GM21529 (cell line): ENCODE results near the gene F3.
"Not testable (repeated sequence)": the region's sequence is repeated elsewhere in the genome, so short reads cannot be mapped to it uniquely, and the experiment has no call there.

Experiments
- ATAC-seq: cut with Tn5 transposase; IDR thresholded peaks from one replicate; pipeline ENCODE4 v1.9.1; 2021; ENCODE audit not compliant: unreplicated experiment

The F3 gene

DNA sequence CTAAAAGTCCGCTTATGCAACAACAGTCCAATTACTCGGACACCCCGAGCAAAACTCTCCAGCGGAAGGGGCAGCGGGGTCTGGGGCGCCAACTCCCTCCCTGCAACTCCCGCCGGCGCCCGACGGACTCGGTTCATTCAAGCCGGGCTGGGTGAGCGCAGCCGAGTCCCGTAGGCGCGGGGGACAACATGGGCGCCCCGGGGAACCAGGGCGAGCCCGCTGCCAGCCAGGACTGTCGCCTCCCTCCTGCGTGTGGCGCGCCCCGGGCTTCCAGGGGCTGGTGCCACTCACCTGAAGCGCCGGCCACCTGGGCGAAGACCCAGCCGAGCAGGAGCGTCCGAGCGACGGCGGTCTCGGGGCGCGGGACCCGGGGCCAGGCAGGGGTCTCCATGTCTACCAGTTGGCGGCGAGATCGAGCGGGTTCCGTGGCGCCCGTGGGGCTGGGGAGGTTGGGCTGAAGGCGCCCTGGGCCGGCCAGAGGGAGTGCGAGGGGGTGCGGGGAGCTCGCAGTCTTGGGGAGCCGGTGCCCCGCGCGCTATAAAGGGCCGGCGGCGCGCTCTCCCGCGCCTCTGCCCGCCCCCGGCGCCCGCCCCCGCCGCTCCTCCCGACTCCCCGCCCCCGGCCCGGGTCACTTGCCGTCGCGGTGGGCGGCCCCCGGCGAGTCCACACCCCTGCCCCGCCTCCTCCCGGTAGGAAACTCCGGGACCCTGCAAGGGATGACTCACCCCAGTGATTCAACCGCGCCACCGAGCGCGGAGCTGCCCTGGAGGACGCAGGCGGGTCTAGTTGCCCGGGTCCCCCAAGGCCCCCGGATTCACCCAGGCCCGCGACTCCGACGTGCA lies at the start of gene F3:
Gene F3, minus strand, starts transcription at position 514 of the 842 bp plus-strand sequence. Its CDS starts 123 bp downstream, at position 391.
- ATAC-seq, result peak; percentile 78

DNA sequence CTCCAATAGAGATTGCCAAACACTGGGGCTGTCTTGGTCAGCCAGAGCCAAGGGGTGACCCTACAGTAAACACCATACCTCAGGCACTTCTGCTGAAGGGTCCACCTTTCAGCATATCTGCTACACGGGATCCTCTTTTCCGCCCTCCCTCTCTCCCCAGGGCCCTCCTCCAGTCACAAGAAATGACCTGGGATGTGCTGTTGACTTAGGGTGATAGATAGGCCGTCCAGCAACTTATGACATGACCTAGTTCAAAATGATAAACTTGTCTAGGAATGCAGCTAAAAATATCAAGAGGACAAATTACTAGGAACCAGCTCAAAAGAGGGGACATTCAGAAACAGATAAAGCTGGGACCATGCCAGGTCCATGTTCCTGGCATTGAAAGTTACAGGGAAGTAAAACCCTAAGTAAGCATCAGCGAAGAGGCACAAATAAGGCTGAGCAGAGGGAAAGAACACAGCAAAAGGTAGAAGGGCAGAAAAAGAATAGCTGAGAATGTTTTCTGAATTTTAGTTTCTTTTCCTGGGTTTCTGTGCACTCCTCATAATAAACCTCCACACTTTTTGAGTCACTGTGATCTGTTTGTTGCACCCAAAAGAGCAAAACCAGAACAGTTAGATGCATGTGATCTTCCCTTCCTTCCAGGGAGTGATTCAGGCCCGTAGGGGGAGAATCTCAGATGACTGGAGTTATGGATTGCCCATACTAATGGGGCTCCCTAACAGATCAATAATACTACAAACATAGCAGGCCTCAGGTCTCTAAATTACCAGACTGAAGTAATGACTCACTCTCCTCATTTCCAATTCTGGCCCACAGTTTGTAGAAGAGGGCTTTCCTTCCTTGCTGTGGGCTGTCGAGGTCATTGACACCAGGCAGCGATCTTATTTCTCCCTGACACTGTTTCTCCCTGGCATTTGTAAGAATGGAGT lies 48.9 kb upstream of the F3 start:
- no peak for ATAC-seq

DNA sequence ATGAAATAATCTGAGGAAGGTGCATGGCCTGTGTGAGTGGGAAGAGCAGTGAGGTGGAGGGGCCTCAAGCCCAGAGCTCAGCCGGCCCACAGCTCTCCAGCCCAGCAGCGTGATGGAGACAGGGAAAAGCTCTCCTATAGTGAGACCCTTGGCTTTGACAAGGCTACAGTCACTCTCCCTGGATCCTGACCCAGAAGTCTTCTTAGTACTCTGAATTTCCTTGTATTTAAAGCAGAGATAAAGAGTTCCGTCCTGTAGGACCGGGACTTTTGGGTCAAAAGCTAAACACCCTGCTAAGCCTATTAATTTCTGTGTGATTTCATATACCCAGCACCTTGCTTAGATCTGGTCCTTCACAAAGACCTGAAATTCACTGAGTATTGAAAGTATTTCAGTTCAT lies 48.2 kb upstream of the F3 start:
- ATAC-seq, result no peak

DNA sequence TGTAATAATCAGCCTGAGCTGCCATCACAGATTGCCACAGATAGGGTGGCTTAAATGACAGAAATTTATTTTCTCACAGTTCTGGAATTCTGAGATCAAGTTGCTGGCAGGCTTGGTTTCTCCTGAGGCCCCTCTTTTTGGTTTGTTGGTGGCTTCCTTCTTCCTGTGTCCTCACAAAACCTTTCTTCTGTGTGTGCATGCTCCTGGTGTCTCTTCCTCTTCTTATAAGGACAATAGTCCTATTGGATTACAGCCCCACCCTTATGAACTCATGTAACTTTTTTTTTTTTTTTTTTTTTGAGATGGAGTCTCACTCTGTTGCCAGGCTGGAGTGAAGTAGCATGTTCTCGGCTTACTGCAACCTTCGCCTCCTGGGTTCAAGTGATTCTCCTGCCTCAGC lies 41.0 kb upstream of the F3 start:
- no peak for ATAC-seq

DNA sequence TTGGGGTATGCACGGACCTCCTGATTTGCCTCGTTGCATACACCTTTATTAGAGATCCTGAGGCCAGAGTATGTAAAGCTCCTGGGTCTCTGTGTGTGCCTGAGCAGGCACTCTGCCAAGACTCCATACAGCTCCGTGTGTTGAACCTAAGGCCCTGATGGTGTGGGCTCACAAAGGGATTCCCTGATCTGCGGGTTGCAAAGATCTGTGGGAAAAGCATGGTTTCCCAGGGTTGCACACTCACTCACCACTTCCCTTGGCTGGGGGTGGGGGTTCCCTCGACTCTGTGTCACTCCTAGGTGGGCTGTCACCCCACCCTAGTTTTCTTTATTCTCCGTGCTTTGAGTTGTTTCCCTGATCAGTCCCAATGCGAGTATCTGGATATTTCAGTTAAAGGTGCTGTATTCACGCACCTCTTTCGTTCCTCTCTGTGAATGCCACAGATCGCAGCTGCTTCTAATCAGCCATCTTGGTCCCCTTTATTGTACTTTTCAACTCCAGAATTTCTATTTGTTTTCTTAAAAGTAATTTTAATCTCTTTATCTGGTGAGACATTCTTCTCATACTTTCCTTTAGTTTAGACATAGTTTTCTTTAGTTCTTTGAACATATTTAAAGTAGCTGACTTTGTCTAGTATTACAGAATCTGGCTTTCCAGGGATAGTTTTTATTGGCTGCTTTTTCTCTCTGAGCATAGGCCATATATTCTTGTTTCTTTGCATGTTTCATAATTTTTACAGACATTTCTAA lies 39.0 kb upstream of the F3 start:
- ATAC-seq, result no peak

DNA sequence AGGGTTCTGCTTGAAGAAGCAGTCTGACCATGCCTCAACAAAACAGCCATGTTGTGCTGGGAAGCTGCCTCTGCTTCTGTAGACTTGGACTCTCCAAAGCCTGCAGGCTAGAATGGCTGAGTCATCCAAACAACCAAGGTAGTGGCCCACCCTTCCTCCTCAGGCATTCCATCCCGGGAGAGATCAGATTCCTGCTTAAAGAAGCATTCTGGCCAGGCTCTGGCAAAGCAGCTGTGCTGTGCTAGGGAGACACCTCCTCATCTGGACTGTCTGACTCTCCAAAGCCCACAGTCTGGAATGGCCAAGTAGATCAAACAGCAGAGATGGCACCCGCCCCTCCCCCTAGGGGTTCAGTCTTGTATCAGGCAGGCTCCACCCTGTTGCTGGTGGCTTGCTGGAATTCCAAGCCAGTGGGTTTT lies 38.3 kb upstream of the F3 start:
- no peak for ATAC-seq

DNA sequence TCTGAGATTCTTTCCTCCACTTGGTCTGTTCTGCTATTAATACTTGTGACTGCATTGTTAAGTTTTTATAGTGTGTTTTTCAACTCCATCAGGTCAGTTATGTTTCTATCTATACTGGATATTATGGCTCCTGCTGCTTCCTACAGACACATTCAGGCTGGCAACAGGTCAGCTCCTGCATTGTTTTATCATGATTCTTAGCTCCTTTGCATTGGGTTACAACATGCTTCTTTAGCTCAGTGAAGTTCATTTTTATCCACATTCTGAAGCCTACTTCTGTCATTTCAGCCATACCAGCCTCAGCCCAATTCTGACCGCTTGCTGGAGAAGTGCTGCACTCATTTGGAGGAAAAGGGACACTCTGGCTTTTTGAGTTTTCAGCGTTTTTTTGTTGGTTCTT lies 37.3 kb upstream of the F3 start:
- no peak for ATAC-seq

DNA sequence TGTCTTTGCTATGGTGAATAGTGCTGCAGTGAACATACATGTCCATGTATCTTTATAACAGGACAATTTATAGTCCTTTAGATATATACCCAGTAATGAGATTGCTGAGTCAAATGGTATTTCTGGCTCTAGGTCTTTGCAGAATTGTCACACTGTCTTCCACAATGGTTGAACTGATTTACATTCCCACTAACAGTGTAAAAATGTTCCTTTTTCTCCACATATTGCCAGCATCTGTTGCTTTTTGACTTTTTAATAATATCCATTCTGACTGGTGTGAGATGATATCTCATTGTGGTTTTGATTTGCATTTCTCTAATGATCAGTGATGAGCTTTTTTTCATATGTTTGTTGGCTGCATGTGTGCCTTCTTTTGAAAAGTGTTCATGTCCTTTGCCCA lies 32.4 kb upstream of the F3 start:
- not testable (repeated sequence) for ATAC-seq

DNA sequence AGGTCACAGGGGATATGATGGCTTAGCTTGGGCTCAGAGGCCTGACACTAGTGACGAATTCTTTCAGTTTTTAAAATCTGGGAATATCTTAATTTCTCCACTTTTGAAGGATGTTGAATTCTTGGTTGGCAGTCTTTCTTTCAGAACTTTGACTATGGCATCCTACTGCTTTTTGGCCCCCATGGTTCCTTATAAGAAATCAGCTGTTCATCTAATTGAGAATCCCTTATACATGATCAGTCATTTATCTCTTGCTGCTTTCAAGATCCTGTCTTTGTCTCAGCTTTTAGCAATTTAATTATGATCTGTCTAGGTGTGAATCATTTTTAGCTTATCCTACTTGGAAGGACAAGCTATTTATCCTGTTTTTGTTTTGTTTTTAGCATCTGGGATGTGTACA lies 31.2 kb upstream of the F3 start:
- no peak for ATAC-seq

DNA sequence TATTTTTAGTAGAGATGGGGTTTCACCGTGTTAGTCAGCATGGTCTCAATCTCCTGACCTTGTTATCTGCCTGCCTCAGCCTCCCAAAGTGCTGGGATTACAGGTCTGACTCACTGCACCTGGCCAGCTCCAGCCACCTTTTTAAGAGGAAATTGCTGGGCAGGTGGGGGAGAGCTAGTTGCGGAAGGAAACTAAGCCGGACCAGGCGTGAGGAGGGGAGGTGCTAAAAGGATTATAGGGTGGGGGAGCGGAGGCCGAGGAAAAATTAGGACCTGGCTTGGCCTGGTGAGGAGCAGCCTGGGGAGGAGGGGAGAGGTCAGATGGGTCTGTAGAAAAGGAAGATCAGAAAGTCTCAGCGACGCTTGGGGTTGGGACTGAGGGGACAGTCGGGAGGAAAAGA lies 29.4 kb upstream of the F3 start:
- not testable (repeated sequence) for ATAC-seq

DNA sequence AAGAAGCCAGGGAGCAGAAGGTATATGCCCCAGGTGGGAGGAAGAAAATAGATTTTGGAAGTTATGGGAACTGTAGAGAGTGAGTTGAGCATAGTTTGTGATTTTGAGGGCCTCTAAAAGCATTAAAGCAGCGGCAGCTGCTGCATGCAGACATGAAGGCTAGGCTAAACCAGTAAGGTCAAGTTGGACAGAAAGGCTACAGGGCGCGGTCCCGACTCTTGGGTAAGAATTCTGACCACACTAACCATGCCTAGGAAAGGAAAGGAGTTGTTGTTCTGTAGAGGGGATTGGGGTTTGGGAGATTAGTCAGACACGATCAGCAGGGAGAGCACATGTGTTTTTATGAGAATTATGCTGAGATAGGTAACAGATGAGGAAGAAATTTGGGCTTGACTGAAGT lies 27.2 kb upstream of the F3 start:
- ATAC-seq, result not testable (repeated sequence)

DNA sequence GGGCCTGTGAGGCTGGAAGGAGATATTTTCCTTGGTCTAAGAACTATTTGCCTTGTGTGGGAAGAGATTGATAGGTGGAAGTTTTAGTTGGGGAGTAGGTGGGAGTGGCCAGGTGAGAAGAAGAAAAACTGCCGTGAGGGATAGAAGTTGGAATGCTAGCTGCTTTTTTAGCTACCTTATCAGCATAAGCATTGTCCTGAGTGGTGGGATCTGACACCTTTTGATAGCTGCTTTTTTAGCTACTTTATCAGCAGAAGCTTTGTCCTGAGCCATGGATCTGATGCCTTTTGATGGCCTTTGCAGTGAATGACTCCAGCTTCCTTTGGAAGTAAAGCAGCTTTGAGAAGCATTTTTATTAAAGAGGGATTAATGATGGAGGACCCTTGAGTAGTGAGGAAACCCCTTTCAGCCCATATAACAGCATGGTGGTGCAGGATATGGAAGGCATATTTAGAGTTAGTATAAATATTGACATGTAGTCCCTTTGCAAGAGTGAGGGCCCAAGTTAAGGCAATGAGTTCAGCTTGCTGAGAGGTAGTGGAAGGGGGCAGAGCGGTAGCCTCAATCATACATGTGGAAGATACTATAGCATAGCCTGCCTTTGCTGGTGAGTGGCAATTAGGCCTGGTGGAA lies 26.5 kb upstream of the F3 start:
- not testable (repeated sequence) for ATAC-seq

DNA sequence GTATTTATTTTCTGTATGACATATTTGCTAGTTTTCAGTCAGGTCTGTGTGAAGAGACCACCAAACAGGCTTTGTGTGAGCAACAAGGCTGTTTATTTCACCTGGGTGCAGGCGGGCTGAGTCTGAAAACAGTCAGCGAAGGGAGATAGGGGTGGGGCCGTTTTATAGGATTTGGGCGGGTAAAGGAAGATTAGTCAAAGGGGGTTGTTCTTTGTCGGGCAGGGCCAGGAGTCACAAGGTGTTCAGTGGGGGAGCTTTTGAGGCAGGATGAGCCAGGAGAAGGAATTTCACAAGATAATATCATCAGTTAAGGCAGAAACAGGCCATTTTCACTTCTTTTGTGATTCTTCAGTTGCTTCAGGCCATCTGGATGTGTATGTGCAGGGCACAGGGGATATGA lies 24.9 kb upstream of the F3 start:
- ATAC-seq, result not testable (repeated sequence)

DNA sequence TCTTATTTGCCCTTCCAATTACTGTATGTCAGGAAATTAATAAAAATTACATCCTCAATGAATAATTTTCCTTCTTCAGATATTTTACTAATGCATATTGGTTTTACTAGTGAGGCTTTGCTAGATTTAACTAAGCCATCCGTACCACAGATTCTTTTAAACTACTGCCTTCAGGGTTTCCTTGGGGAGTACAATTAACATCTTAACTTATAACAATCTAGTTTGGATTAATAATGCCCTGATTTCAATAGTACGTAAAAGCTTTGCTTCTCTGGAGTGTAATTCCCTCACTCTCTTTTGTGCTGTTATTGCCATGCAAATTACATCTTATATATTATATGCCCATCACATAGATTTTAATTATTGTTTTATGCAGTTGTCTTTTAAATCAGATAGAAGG lies 24.3 kb upstream of the F3 start:
- no peak for ATAC-seq

DNA sequence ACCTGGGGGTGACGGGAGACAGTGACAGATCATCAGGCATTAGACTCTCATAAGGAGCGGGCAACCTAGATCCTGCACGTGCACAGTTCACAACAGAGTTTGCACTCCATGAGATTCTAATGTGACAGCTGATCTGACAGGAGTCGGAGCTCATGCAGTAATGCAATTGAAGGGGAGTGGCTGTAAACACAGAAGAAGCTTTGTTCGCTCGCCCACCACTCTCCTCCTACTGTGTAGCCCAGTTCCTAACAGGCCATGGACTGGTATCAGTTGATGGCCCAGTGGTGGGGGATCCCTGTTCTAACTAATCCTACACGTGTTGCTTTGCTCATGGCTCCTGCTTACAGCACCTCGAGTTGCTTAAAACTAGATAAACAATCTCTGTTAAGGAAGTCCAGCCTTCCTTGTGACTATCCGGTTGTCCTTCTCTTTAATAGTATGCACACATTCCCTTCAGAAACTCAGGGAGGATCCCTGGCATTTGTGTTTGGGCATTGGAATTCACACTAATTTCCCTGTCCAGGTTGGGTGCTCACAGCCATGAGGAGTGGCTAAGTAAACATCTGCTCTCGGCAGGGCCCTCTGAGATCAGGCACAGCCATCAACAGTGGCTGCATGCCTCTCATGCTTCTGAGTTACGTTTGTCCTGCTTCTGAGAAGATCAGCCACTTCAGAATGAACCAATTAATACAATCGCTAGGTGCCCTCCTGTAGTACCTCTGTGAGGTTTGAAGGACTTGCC lies 21.1 kb upstream of the F3 start:
- ATAC-seq, result no peak

DNA sequence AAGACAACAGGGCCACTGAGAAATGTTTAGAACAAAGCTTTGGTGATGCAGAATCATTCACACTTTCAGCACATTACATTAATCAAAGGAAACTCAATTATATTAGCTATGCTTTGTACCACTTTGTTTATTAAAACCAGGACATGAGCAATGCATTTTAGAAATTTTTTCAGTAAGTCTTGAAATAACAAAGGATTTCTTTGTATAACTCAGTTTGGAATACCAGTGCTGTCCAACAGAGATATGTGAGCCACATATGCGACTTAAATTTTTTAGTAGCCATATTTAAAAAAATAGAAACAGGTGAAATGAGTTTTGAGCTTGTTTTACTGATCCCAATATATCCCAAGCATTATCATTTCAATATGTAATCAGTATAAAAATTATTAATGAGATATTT lies 18.8 kb upstream of the F3 start:
- no peak for ATAC-seq

DNA sequence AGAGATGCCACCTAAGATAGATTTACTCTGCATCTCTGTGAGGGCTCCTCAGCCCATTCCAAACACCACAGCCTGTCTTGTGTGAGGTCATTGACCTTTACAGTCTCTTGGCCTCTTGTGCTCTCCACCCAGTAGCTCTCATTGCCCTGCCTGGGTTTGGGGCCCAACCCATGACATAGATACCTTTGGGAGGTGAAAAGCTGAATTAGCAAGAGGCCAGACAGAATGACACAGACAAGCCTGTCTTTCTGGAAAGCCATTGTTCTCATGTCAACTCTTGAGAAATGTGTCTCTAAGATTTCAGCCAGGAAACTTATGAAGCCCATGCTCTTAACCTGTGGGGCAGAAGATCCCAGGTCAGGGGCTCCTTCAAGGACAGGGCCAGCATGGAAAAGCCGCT lies 18.4 kb upstream of the F3 start:
- ATAC-seq, result no peak

DNA sequence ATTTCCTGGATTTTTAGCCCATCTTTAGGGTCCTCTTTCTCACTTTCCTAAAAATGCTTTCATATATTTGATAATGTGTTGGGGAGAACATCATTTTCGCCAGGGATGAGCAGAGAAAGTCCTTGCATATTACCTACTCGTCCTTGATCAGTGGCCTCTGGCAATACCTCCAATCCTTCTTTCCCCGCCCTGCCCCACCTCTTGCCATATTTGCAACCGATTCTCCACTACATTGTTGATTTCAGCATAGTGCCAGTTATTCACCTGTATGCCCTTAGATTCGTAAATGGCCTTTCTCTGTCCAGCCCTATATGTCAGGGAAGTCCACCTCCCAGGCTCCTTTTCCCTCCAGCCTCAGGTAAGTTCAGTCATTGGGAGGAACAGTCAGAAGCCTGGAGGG lies 13.5 kb upstream of the F3 start:
- ATAC-seq, result no peak

DNA sequence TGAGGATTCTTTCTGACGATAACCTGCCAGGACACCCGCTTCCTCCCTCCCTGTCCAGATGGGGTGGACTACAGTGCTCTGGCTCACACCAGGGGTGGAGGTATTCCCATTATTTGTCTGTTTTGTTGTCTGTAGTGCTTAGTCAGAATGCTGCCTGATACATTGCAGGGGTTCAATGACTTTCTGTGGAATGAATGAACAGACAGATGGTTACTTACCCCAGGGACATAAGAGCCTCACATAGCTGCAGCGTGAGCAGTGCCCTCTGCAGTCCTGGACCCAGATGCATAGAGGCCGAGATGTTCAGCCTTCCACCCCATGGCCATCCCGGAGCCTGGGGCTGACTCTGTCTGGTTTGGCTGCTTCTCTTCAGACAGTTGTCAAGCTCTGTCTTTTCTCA lies 13.0 kb upstream of the F3 start:
- no peak for ATAC-seq

DNA sequence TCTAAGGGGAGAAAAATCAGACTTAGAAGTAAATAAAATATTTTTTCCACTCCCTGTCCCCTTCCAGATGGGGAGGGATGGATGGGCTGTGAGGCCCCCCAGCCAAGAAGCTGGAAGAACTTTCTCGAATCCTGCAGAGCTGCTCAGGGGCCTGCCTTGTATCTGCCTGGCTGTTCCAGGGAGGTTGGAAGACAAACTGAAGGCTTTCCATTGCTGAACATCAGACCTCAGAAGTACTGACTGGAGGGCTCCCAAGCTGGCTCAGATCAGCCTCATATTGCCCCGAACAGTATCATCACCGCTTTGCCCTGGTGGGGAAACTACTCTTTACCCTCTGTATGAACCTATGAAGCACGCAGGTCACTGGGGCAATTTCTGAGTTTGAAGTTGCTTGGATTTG lies 12.4 kb upstream of the F3 start:
- no peak for ATAC-seq
